NCI-H2081 treated with DMSO at 0.1 percent for 48 hours (cell line): ENCODE measurements around the gene MAP4K5.

Experiments
- DNase-seq: peaks from one replicate; lab custom pipeline; 2025; lab: John Stamatoyannopoulos, UW

MAP4K5 gene

DNA sequence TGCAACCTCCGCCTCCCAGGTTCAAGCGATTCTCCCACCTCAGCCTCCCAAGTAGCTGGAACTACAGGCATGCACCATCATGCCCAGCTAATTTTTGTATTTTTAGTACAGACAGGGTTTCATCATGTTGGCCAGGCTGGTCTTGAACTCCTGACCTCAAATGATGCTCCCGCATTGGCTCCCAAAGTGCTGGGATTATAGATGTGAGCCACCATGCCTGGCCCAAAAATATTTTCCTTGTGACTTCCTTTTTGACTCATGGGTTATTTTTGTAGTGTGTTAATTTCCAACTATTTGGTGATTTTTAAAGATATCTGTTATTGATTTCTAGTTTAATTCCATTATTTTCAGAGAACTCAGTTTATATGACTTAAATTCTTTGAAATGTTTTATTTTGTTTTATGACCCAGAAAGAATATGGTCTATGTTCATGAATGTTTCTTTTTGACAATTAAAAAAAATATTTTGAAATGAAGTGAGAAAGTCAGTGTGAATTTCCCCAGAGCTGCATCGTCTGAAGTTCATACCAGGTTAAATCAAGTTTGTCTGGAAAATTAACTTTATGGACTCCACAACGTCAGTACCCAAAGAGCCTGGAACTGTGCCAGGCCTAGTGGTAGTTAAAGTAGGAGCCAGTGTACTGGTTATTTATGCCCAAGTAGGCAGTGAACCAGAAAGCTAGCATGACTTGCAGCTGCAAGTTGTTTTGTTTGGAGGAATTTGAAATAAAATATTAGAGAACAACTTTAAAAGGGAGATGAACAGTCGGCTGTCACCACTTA, 132.9 kb downstream of the MAP4K5 start:
- DNase-seq, result no peak

DNA sequence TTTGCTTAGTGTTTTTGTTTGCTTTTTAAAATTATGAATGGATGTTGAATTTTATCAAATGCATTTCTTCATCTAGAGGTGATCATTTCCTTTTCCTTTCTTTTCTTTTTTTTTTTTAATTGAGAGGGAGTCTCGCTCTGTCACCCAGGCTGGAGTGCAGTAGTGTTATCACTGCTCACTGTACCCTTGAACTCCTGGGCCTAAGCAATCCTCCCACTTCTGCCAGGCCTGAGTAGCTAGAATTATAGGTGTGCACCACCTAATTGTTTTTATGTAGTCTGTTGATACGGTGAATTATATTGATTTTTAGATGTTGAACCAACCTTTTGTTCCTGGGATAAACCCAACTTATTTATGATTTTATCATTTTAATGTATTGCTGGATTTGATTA, 134.2 kb downstream of the MAP4K5 start:
- no peak for DNase-seq

DNA sequence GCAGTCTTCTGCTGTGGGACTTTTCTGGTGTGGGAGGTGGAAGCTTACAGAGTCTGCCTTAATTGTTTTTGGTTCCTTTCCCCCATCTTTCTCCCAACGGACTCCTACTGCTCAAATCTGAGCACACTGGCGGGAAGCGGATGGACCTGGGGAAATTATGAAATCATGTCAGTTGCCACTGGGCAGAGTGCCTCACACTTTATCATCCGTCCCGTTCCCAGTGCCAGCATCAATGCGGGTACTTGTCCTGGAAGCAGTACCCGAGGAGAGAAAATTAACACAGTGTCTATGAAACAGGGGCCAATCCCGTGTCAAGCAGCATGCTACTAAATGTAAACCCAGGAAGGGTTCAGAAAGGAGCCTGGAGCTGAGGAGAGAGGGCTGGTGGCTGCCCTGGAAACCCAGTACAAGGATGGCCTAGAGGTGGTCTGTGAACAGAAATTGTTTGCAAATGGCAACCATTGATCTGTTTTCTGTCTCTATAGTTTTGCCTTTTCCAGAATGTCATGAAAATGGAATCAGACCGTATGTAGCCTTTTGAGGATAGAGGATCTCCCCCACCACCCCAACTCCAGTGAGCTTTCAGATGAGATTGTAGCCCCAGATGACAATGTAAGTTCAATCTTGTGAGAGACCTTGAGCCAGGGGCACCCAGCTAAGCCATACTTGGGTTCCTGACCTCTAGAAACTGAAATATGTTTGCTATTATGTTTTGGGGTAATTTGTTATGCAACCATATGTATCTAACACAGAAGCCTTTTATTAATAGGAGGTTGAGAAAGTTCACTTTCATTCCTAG, 134.8 kb downstream of the MAP4K5 start:
- DNase-seq, result no peak

DNA sequence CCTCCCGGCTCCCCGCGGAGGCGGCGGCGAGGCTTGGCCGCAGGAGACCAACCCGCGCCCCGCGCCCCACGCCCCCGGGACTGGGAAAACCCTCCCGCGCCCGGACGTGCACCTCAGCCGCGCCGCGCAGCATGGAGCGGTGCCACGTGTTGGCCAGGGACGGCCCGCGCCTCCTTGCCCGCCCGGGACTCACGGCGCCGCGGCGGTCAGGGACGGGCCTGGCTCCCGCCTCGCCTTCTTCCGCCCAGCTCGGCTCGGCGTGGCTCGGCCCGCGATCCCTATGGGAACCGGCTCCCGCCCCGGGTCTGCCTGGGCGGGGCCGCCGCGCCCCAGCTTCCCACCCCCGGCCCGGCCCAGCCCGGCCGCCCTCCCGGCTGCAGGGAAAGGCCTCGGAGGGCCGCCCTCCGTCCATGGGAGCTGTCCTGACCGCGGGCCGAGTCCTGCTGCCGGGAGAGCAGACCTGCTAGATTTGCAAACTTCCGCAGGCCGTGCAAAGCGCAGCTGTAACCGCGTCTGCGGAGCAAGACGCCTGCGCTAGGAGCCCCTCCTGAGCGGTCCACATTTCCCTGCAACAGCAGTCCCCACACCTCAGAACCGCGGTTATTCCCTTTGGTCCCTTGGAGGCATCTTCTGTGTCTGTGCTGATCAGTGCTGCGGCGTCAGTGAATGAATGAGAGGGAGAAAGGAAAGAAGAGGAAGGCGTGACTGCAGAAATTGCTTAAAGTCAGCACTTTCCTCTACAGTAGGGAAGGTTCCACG, 135.6 kb downstream of the MAP4K5 start, which contains the start of gene CDKL1:
TSS of gene CDKL1 (minus strand) at position 251 of the 759 bp plus-strand sequence. CDS start 1,013 bp downstream, outside the sequence.
- DNase-seq, result no peak

DNA sequence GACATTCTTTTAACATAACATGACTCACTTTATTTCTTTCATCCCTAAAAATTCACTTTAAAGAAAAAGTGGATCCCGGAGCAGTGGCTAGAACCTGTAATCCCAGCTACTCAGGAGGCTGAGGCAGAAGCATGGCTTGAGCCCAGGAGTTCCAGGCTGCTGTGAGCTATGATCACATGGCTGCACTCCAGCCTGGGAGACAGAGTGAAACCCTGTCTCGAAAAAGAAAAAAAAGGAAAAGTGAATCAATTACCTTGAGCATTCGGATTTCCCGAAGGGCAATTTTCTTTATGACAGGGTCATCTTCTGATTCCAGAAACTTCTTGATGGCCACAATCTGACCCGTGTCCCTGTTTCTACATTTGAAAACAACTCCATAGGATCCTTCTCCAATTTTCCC, 136.9 kb downstream of the MAP4K5 start:
- DNase-seq, result no peak

DNA sequence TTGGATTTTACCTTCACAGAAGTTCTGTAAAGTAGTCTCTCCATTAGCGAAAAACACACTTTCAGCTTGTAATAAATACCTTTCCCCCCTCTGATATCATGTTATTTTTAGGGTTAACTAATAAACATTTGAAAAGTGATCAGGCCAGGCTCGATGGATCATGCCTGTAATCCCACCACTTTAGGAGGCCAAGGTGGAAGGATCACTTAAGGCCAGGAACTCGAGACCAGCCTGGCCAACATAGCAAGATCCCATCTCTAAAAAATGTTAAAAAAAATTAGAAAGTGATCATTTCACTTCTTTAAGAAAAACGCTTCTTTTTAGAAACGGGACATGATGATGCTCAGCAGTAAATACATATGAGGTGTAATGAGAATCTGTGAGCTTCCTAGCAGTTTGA, 137.7 kb downstream of the MAP4K5 start:
- DNase-seq, result no peak

DNA sequence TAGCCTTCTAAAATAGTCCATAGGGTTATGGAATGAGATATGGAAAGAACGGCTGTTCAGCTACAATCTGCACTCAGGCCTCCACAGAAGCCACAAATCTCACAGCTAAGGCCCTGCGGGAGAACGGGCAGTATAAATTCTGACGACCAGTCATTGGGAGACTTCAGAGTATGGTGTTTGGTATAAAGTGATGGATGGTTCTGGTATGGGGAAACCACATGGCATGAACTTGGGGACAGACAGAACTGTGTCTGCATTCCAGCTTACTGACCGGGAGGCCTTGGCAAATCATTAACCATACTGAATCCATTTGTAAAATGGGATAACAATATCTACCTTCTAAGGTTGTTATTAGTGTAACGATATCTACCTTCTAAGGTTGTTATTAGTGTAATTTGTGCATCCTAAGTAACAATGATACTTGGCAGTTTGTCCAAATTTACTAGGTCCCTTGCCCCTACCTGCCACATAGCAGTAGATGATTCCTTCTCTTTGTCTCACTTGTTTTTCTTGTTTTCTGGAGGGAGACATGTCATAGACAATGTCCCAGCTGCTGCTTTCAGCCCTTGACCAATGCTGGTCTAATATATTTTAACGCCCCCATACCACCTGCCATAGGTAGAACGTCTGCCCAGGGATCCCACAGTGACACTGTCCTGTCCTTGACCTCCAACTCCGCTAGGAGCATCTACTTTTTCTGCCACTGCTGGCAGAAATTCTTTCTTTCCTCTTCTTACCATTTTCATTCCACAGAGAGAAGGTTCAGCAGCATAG, 142.5 kb downstream of the MAP4K5 start:
- no peak for DNase-seq

DNA sequence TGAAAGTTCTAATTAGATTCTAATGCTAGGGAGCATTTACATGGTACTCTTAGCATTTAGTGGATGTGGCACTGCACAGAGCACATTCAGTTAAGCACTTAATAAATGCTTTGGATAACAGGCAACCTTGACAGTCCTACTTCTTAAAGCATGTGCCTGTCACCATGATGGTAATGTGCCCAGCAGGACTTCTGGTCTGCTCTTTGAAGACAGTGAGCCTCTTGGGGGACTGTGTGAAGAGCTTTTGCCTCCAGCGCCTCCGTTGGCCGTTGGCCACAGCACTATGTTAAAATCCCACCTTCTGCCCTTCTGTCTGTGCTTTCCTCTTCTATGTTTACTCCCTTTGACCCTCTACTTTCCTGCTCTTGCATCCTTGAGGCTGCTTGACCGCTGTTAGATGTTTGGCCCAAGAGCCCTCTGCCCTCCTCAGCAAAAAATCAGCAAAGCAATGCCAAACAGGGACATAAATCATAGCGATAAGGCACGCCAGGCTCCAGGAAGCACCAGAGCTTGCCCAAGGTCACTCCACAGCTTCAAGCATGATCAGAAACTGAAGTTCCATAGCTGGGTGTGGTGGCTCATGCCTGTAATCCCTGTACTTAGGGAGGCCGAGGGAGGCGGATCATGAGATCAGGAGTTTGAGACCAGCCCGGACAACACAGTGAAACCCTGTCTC, 144.0 kb downstream of the MAP4K5 start:
- DNase-seq, result no peak

DNA sequence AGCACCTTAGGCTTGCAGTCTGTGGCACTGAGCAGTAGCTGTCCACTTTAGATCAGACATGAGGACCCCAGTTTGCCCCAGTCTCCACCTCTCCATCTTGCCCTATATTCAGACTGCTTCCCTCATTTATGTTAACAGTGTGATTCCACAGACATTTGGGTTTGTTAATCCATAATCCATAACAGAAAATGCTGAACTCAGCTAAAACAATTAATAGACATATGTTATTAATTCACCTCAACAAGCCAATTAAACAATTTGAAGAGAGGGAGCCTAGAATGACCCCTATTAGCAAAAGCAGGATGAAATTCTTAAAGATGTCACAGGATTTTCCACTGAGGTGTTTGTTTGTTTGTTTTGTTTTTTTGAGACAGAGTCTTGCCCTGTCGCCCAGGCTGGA, 144.8 kb downstream of the MAP4K5 start:
- DNase-seq, result no peak

DNA sequence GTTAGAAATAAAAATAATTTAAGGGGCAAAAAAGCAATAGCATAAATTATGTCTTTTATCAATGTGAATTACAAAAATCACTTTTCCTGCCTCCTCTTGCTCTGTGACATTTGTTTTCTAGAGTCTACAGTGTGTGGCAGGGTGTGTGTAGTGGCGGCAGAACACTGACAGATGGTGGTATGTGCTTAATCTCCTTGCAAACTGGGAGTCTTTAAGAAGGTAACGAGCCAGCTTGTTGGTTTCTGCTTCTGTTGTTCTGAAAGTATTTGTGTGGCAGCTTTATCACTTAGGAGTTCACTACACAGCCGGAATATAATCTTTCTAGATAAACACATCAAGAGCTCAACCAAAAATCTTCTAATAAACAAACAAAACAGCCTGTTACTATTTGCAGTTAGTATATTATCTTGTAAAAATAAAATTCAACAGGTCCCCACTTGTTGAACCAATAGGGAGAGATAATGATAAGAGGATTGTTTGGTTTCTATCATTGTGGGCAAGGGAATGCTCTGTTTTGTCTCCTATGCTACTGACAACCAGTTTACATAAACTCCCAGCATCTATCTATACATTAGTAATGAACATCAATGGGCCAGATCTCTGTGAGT, 148.6 kb downstream of the MAP4K5 start:
- no peak for DNase-seq

DNA sequence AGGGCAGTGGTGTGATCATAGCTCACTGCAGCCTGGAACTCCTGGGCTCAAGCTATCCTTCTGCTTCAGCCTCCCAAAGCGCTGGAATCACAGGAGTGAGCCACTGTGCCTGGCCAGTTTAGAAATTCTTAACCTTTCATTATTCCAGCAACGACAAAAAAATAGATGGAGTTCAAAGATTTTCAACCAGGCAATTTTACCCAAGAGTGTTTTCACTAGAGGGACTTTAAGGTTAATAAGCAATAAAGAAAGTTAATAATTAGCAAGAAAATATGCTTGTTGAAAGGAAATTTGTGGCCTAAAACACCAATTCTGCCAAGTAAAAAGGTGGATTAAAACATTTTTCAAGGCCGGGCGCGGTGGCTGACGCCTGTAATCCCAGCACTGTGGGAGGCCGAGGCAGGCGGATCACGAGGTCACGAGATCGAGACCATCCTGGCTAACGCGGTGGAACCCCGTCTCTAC, 150.5 kb downstream of the MAP4K5 start:
- DNase-seq, result no peak

DNA sequence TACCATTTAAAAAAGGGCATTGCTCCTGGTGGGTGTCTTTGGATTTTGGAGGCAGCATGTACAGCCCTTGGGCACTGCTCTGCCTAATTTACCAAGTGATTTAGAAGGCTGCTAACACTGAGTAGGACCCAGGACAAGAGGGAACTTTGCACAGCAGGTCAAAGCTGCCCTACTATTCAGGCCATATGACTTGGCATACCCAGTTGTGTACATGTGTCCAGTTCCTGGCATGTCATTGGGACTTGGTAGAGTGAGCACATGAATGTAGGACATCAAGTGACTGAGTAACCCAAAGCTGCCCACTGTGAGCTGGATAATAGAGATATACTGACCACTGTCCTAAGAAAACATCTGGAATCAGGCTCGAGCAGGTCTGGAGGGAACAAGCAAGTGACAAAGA, 151.4 kb downstream of the MAP4K5 start:
- DNase-seq, result no peak

DNA sequence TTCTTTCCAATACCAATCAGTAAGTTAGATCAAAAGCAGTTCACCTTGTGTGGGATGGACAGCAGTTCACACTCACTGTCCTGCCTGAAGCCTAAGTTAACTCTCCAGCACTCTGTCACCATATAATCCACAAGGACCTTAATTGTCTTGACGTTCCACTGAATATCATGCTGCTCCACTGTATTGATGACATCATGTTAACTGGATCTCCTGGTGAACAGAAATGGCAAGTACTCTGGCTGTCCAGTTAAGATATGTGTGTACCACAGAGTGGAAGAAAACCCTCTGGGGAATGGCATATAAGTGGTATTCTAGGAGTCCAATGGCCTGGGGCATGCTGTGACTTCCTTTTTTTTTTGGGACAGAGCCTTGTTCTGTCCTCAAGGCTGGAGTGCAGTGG, 151.9 kb downstream of the MAP4K5 start:
- DNase-seq, result no peak

DNA sequence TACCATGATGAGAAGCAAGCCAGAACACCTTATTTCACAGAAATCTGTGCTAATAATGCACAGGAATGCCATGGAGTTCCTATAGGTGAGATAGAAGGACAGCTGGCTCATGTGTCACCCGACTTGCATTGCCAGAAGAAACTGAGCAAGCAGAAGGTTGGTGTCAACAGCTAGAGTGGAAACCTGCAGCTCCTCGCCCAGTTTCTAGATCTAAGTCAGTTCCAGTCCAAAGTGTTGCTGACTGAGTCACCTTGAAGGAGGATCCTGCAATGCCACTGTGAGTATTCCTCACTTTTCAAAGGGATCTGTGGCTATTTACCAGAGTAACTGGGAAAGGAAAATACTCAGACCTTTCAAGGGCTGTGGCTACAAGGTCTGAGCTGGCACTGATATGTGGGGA, 152.8 kb downstream of the MAP4K5 start:
- DNase-seq, result no peak

DNA sequence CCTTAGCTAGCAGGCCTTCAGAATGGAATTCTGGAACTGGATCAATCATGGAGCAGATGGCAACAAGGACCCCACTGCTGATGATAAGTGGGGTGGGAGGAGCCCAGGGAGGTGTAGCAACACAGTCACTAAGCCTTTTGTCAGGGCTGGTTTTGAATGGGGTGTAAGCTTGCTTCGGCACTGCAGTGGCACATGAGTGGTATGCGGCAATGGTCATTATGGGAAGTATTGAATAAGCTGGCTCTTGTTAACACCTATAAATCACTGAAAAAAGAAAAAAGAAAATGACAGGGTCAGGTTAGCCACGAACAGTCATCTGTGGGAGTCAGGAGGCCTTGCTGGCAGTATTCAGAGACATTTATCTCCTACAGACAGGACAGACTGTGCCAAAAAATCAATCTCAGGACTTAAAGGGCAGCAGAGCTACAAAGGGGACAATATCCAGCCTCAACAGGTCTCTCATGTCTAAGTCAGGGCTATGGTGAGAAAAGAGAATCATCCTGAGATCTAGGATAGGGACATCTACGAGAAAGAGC, 154.8 kb downstream of the MAP4K5 start:
- DNase-seq, result no peak

DNA sequence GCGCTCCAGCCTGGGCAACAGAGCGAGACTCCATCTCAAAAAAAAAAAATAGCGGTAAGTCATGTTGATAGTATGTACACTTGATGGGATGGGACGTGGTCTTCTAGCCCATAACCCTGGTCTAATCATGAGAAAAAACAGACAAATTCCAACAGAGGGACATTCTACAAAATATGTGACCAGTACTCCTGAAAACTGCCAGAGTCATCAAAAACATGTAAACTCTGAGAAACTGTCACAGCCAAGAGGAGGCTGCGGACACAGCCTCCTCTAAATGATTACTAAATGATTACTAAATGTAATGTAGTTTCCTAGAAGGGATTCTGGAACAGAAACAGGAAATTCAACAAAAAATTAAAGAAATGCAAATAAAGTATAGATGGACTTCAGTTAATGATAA, 156.6 kb downstream of the MAP4K5 start:
- DNase-seq, result no peak

DNA sequence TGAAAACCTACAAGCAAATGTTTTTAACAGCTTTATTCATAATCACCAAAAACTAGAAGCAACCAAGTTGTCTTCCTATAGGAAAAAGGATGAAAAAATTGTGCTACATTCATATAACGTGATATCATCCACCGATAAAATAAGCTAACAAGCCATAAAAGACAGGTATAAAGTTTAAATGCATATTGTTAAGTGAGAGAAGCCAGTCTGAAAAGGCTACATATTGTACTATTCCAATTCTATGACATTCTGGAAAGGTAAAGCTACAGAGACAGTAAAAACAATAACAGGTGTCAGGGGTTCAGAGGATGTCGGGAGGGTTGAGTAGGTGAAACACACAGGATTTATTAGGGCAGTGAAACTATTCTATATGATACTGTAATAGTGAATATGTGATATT, 158.4 kb downstream of the MAP4K5 start:
- DNase-seq, result no peak

DNA sequence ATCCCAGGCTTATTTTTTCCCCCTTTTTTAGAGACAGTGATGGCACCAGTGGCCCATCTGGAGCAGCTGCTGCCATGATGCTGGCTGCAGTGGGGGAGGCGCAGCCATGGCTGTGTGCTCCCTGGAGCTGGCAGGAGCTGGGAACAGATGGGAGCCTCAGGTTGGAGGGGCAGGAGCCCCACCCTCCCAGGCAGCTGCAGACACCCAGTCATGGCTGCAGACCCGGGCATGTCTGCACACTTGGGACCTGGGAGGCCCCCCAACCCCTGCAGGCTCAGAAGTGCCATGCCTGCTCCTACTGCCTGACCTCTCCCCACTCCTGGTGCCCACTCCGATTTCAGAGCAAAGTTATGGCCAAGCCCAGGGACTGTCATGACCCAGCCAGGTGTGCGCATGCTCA, 160.8 kb downstream of the MAP4K5 start:
- DNase-seq, result no peak
